ENCODE measurements around the gene KCNH6. TPM values are rescaled to one million over a fixed set of nuclear protein-coding genes. Genes with fewer than 3 reads are reported as not detected.

The KCNH6 gene
- total RNA-seq, 1 donor: not detected

- DNase-seq (ENCODE audit: low read depth in 2 of 3, low spot score in 2 of 3): no peak
These were observed 8.1 kb downstream of the KCNH6 start for GRCh38 chr17:63531022-63531965.

DNA sequence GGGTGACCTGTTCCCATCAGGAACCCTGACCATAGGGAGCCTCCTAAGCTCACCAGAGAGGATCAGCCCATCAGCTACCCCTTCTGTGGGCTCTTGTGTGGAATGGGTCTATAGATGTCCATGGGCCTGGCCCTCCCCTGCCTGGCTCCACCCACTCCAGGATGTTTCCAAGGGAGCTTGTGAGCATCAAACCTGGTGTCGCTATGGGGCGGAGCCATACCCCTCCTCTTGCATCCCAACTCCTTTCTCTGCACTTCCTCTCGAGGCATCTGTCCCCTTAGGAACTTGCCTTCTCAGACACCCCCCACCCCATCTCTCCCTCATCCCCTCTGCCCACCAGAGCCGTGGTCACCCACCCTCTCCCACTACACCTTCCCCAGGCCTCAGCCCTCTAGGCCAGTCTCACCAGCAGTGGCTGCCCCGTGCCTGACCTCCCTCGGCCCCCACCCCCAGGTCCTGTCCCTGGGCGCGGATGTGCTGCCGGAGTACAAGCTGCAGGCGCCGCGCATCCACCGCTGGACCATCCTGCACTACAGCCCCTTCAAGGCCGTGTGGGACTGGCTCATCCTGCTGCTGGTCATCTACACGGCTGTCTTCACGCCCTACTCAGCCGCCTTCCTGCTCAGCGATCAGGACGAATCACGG is 10.4 kb downstream of the KCNH6 start:
- DNase-seq (ENCODE audit: low read depth in 2 of 3, low spot score in 2 of 3): no peak

DNA sequence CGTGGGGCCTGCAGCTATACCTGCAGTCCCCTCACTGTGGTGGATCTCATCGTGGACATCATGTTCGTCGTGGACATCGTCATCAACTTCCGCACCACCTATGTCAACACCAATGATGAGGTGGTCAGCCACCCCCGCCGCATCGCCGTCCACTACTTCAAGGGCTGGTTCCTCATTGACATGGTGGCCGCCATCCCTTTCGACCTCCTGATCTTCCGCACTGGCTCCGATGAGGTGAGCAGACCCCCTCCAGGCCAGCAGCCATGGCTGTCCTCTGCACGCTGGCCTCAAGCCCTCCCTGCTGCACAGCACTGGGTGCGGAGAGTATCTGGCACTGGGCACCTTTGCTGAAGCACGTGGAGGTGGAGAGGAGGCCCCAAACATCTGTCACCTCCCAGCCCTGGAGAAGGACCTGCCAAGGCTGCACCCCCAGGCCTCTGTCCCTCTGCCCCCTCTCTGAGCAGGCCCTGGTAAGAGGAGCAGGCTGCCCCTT is 11.0 kb downstream of the KCNH6 start:
- DNase-seq (ENCODE audit: low read depth in 2 of 3, low spot score in 2 of 3): no peak

GRCh38 chr17:63534816-63535455 is 11.8 kb downstream of the KCNH6 start:
- DNase-seq (ENCODE audit: low read depth in 2 of 3, low spot score in 2 of 3): no peak

DNA sequence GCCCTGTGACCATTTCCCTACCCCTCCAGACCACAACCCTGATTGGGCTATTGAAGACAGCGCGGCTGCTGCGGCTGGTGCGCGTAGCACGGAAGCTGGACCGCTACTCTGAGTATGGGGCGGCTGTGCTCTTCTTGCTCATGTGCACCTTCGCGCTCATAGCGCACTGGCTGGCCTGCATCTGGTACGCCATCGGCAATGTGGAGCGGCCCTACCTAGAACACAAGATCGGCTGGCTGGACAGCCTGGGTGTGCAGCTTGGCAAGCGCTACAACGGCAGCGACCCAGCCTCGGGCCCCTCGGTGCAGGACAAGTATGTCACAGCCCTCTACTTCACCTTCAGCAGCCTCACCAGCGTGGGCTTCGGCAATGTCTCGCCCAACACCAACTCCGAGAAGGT is 12.5 kb downstream of the KCNH6 start:
- DNase-seq (ENCODE audit: low read depth in 2 of 3, low spot score in 2 of 3): no peak

DNA sequence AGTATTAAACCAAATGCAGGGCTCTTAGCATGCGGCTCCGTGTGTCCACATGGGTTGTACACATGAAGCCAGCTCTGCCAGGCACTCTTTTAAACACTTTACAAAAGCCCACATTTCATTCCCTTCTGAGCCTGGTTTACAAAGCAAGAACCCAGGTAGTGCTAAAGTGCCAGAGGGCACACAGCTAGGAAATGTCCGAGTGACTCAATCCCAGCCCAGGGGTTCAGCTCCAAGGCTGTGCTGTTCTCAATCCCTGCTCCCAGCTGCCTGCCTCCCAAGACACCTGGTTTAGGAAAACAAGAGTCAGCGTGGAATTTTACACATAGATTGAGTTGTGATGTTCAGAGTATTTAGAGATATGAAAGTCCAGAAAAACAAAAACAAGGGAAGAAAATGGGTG is 13.8 kb downstream of the KCNH6 start:
- no peak for DNase-seq (ENCODE audit: low read depth in 2 of 3, low spot score in 2 of 3)

- peak in 1 of 3 donors; percentile 17 for DNase-seq (ENCODE audit: low read depth in 2 of 3, low spot score in 2 of 3)
These were observed 15.0 kb downstream of the KCNH6 start for GRCh38 chr17:63537991-63538692.

DNA sequence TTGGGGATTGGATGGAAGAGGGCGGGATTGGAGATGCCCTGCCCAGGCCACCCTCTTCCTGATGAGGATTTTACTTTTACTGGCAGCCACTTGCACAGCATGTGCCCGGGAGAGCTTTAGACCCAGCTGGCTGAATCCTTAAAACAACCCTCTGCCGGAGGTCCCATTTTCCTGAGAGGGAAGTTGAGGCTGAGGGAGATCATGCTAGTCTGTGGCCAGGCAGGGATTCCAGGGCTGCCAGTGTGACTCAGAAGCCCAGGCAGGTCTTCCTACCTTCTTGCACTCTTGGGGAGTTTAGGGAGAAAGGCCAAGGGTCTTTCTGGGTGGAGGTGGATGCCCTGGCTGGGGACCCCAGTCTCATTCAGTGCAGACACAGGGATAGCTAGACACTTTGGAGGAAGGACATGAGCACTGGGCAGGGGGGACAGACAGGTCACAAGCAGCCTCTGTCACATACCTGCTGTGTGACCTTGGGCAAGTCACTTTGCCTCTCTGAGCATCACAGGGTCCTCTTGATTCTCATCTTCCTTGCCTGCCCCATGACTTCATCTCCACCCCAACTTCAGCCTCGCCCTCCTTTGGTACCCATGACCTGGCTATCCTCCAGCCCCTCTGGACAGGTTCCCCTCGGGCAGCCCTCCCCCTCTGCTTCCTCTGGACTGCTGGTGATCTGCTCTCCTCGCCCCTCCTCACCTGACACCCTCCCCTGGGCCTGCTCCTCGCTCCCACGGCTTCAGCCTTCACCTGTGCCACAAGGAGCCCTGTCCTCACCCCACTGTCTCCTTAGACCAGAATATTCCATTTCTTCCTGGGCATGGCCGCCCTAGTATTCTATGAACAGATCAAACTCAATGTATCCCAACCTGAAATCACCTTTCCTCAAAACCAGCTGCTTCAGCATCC is 15.8 kb downstream of the KCNH6 start:
- DNase-seq (ENCODE audit: low read depth in 2 of 3, low spot score in 2 of 3): no peak

GRCh38 chr17:63540590-63540989 is 17.4 kb downstream of the KCNH6 start:
- no peak for DNase-seq (ENCODE audit: low read depth in 2 of 3, low spot score in 2 of 3)

DNA sequence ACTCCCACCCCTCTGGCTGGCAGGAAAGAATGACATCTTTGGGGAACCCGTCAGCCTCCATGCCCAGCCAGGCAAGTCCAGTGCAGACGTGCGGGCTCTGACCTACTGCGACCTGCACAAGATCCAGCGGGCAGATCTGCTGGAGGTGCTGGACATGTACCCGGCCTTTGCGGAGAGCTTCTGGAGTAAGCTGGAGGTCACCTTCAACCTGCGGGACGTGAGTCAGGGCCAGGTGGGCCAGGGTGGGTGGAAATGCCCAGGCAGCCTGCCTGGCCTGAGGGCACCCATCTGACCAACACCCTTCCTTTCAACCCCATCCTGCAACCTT is 19.0 kb downstream of the KCNH6 start:
- DNase-seq (ENCODE audit: low read depth in 2 of 3, low spot score in 2 of 3): no peak

DNA sequence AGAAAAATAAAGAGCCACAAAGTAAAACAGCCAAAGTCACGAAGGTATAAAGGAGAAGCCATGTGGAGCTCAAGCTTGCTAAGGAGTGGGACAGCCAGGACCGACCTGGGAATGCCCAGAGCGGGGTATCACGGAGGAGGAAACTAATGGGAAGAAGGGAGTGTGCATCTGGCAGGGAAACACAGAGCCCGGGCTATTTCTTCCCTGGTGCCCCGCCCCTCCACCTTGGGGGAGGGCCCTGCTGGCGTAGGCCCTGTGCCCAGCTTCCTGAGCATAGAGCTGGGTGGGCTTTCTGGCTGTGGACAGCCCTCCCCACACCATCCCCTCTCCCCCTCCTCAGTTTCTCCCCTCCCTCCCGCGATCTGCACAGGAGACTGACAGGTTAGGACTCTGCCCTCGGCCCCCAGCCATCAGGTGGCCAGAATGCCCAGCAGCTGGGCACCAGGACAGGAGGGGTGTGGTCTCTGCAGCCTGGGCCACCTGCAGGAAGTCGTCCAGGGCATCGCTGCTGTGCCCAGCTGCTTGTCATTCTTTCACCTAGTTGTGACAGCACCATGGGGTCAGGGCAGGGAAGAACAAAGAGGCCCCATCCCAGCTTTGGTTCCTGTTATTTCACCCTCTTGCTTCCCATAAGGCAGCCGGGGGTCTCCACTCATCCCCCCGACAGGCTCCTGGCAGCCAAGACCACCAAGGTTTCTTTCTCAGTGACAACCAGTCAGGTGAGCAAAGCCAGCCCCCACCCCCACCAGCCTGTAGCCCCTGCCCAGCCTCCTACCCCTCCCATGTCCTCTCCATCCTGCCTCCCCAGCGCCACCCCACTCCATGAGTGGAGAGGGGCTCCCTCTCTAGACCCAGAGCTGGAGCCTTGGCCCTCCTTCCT is 20.0 kb downstream of the KCNH6 start:
- no peak for DNase-seq (ENCODE audit: low read depth in 2 of 3, low spot score in 2 of 3)

- DNase-seq (ENCODE audit: low read depth in 2 of 3, low spot score in 2 of 3): no peak
These were observed 20.8 kb downstream of the KCNH6 start for GRCh38 chr17:63543822-63544420.

DNA sequence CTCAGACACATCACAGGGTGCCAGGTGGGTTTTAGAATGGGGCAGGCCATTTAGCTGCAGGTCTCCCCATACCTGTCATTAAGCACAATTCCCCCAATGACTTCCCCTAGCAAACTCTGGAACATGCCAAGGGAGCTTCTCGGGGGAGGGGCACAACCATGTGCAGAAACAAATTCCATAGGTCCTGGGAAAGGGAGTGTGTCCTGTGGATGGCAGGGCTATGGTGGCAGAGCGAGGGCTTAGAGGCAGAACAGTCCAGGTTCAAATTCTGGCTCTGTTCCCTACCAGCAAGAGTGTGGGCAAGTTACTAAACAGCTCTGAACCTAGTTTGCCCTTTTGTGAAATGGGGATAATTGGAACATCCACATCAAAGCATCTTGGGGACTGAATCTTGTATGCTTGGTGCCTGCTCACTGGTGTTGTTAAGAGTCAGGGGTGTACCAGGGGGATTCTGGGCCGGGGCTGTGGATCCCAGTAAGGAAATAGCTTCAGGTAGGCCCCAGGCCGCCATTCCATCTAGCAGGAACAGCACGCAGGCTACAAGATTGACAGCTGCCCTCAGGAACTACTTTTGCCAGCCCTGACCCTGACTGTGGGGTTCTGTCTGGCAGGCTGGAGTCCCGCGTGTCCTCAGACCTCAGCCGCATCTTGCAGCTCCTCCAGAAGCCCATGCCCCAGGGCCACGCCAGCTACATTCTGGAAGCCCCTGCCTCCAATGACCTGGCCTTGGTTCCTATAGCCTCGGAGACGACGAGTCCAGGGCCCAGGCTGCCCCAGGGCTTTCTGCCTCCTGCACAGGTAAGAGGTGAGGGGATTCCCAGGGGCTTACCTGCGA is 21.5 kb downstream of the KCNH6 start:
- DNase-seq (ENCODE audit: low read depth in 2 of 3, low spot score in 2 of 3): no peak

DNA sequence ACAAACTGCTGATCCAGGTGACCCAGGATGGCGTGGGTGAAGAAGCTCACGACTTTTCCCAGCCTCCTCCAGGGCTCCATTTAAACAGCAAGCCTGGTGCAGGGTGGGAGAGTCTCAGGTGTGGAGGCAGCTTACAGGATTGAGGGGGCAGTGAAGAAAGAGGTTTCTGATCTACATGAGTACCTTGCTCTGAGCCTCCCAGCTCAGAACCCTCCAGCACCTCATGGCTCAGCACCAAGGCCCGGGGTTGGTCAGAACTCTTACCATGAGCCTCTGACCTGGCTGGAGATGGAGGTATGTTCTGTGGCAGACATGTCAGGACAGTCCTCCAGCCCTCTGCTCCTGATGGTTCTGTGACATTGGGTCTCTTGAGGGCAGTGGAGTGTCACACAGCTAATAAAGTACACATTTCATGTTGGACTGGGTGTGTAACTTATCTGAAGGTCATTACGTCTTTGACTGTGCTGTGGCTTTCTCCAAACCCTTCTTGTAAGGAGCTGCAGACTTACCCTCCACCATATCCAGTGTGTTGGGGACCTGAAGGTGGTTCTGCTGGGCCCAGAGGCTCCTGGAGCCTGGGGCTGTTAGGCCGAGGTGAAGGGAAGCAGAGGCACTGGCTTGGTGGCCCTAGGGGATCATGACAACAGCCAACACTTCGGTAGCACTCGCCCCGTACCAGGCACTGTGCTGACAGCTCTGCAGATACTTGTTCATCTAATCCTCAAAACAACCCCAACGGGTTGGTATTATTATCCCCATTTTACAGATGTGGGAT is 23.3 kb downstream of the KCNH6 start:
- no peak for DNase-seq (ENCODE audit: low read depth in 2 of 3, low spot score in 2 of 3)

DNA sequence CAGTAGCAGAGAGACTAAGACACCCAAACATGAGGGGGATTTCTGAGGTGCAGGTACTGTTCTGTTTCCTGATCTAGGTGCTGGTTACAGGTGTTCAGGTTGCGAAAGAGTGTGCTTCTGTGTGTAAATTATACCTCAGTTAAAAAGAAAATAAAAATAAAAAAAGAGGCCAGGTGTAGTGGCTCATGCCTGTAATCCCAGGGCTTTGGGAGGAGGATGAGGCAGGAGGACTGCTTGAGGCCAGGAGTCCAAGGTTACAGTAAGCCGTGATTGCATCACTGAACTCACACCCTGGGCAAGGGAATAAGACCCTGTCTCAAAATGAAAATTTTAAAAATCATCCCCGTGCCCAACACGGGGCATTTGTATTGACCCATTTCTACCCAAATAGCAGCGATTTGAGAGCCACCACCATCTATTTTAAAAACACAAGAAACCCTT is 23.9 kb downstream of the KCNH6 start:
- DNase-seq (ENCODE audit: low read depth in 2 of 3, low spot score in 2 of 3): no peak

- DNase-seq (ENCODE audit: low read depth in 2 of 3, low spot score in 2 of 3): peak in 1 of 3 donors; percentile 32
These were observed 26.3 kb downstream of the KCNH6 start for GRCh38 chr17:63549289-63549945.

All from hematopoietic multipotent progenitor cell (in vitro differentiated cells).